Endothelial cell of umbilical vein (primary cell): ENCODE data around the gene DEPDC4. TPM values are rescaled to one million over a fixed set of nuclear protein-coding genes. Genes with fewer than 3 reads are reported as not detected.

Experiments
- BruUV-seq: library from RNA; stranded (reverse); fragments of 400-500 nt; replicated peaks from 2 replicates; lab custom pipeline; 2021; lab: Mats Ljungman, UMichigan
- CTCF ChIA-PET: fragments of 300-600, 350-600 bp; sonication (Branson Sonifier 250); formaldehyde crosslinking; loops from one replicate; lab custom pipeline; 2021; ENCODE audit warnings: antibody characterized with exemption, inconsistent platforms; lab: Charles Lee
- POLR2A ChIA-PET: fragments of 300-600, 350-600 bp; sonication (Branson Sonifier 250); formaldehyde crosslinking; loops from one replicate; lab custom pipeline; 2021; ENCODE audit warnings: antibody characterized with exemption, inconsistent platforms; lab: Charles Lee
- DNase-seq: peaks from one replicate; pipeline ENCODE4 v3.0.0-alpha.2; 2011; ENCODE audit warnings: low read depth, low spot score
- FAIRE-seq: peaks from 2 replicates; lab custom pipeline; 2011; peaks lifted over from hg19 to GRCh38; lab: Jason Lieb, UNC
- H2AFZ ChIP-seq: 2 replicates; pipeline ENCODE4 v1.6.0; 2012; ENCODE audit warnings: low read depth, low read length, control low read depth, inconsistent platforms
- H3K27ac ChIP-seq: 2 replicates; pipeline ENCODE4 v1.5.1; 2011; ENCODE audit warnings: low read depth, mild to moderate bottlenecking, control low read depth, low read length, moderate library complexity; ENCODE audit not compliant: insufficient read depth
- H3K27me3 ChIP-seq, 2 experiments: 2 replicates each; pipeline versions ENCODE4 v1.6.0 to v1.6.1; 2011; ENCODE audit warnings: low read length in 2 of 2, mixed read lengths in 1 of 2; ENCODE audit not compliant: control insufficient read depth in 2 of 2, insufficient read depth in 2 of 2
- H3K36me3 ChIP-seq, 2 experiments: 2 replicates in 1 of 2; 3 replicates in 1 of 2; pipeline ENCODE4 v1.5.1; 2011; ENCODE audit warnings: low read length in 2 of 2, mild to moderate bottlenecking in 1 of 2, moderate library complexity in 1 of 2; ENCODE audit not compliant: control insufficient read depth in 2 of 2, insufficient read depth in 2 of 2; ENCODE audit errors: extremely low read depth in 1 of 2
- H3K4me1 ChIP-seq: 3 replicates; pipeline ENCODE4 v1.5.1; 2011; ENCODE audit warnings: mild to moderate bottlenecking, low read length; ENCODE audit not compliant: control insufficient read depth, insufficient read depth; ENCODE audit errors: extremely low read depth
- H3K4me2 ChIP-seq: 2 replicates; pipeline ENCODE4 v1.6.1; 2011; ENCODE audit warnings: low read length, control low read depth, mixed read lengths; ENCODE audit not compliant: insufficient read depth
- H3K4me3 ChIP-seq, 3 experiments: fragments of 200-600 bp in 1 of 3; sonication (generic), shearing (Covaris generic) in 1 of 3; replicated peaks in 1 of 3; 2 replicates each; pipeline ENCODE4 v1.5.1; 2011 to 2016; ENCODE audit warnings: control low read depth in 3 of 3, low read length in 3 of 3, mild to moderate bottlenecking in 2 of 3, inconsistent platforms in 1 of 3, low read depth in 1 of 3, moderate library complexity in 1 of 3; ENCODE audit not compliant: insufficient read depth in 1 of 3
- H3K79me2 ChIP-seq: 2 replicates; pipeline ENCODE4 v1.6.0; 2012; ENCODE audit warnings: low read length, inconsistent platforms; ENCODE audit not compliant: control insufficient read depth, insufficient read depth
- H3K9ac ChIP-seq: replicated peaks from 2 replicates; pipeline ENCODE3; 2011; ENCODE audit warnings: low read length, control low read depth; ENCODE audit not compliant: insufficient read depth; ENCODE audit errors: extremely low read depth
- H3K9me1 ChIP-seq: replicated peaks from 3 replicates; pipeline ENCODE4 v1.6.0; 2011; ENCODE audit warnings: mild to moderate bottlenecking, low read length; ENCODE audit not compliant: control insufficient read depth, insufficient read depth; ENCODE audit errors: extremely low read depth
- H3K9me3 ChIP-seq: replicated peaks from 2 replicates; pipeline ENCODE4 v1.5.1; 2012; ENCODE audit warnings: low read length, inconsistent platforms; ENCODE audit not compliant: control insufficient read depth, insufficient read depth
- H4K20me1 ChIP-seq: replicated peaks from 2 replicates; pipeline ENCODE3; 2011; ENCODE audit warnings: mild to moderate bottlenecking, low read length; ENCODE audit not compliant: control insufficient read depth, insufficient read depth; ENCODE audit errors: extremely low read depth
- EZH2 ChIP-seq: IDR thresholded peaks from 2 replicates; pipeline ENCODE4 v1.6.1; 2012; ENCODE audit warnings: borderline replicate concordance, low read depth, mild to moderate bottlenecking, moderate library complexity, low read length, inconsistent platforms; ENCODE audit not compliant: severe bottlenecking
- FOS ChIP-seq: IDR thresholded peaks from 2 replicates; pipeline ENCODE4 v1.6.1; 2011; ENCODE audit warnings: mild to moderate bottlenecking, low read length, moderate library complexity, borderline replicate concordance; ENCODE audit not compliant: insufficient read depth
- GATA2 ChIP-seq: IDR thresholded peaks from 2 replicates; pipeline ENCODE4 v1.7.0; 2011; ENCODE audit warnings: low read depth, mild to moderate bottlenecking, moderate library complexity, mixed read lengths, low read length; ENCODE audit not compliant: insufficient read length, insufficient read depth
- JUN ChIP-seq: IDR thresholded peaks from 2 replicates; pipeline ENCODE4 v1.6.1; 2011; ENCODE audit warnings: borderline replicate concordance, low read depth; ENCODE audit not compliant: insufficient read length, insufficient read depth
- MYC ChIP-seq: IDR thresholded peaks from one replicate; pipeline ENCODE4 v1.6.1; 2011; ENCODE audit warnings: mild to moderate bottlenecking, low read depth, low read length
- POLR2A ChIP-seq: IDR thresholded peaks from 2 replicates; pipeline ENCODE4 v1.6.1; 2012; ENCODE audit warnings: low read depth, mild to moderate bottlenecking, control low read depth, low read length
- POLR2AphosphoS5 ChIP-seq: IDR thresholded peaks from 2 replicates; pipeline ENCODE4 v1.6.1; 2012; ENCODE audit warnings: low read depth, mild to moderate bottlenecking, control low read depth, low read length, moderate library complexity; ENCODE audit not compliant: insufficient read depth
- dilution Hi-C: fragments of 300-500 bp; cut with MboI; formaldehyde crosslinking; loops from one replicate; pipeline ENCODE4 v1.15.0; 2019; ENCODE audit warnings: low sequenced_read_pairs; ENCODE audit not compliant: extremely low pct_ligation_motif_present
- intact Hi-C: fragments of 100-400 bp; cut with micrococcal nuclease; formaldehyde crosslinking; loops from one replicate; pipeline ENCODE4 v1.10.0; 2022
- polyA plus RNA-seq, 4 experiments: library from polyadenylated mRNA; depleted of rRNA in 3 of 4; stranded (reverse) in 3 of 4; unstranded in 1 of 4; fragments of >200 nt; gene quantifications; 2 replicates each; pipeline versions ENCODE4 v1.2.1 to v1.2.3, GENCODE V29; 2011 to 2012; ENCODE audit warnings: missing spikeins in 1 of 4
- total RNA-seq: library from RNA; stranded (reverse); gene quantifications from 2 replicates; pipeline ENCODE4 v1.2.3, GENCODE V29; 2021
- TF ChIP-seq, protein P1 (sequence below): IDR thresholded peaks from 2 replicates; pipeline ENCODE4 v1.6.1; 2011; ENCODE audit not compliant: insufficient read depth, insufficient read length
- TF ChIP-seq, protein P2 (sequence below), 2 donors: IDR thresholded peaks; 1 replicate in 1 of 2; 2 replicates in 1 of 2; pipeline ENCODE4 v1.5.1; 2011; ENCODE audit warnings: low read length in 2 of 2, mild to moderate bottlenecking in 2 of 2, moderate library complexity in 2 of 2, control low read depth in 1 of 2, inconsistent platforms in 1 of 2, low read depth in 1 of 2; ENCODE audit not compliant: insufficient read depth in 1 of 2; ENCODE audit errors: extremely low read depth in 1 of 2

DEPDC4 gene
- total and polyA plus RNA-seq, 2 donors (not counting 3 experiments of a cell fraction or from before 2014, with no cell fraction given), result 0.15 to 0.66 TPM

DNA sequence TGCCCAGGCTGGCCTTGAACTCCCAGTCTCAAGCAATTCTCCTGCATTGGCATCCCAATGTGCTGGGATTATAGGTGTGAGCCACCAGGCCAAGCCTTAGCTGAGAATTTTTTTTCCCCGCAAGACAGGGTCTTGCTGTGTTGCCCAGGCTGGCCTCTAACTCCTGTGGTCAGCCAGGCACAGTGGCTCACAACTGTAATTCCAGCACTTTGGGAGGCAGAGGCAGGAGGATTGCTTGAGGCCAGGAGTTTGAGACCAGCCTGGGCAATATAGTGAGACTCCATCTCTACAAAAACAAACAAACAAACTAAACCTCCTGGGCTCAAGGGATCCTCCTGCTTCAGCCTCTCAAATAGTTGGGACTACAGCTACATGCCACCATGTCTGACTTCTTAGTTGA is 27.3 kb downstream of the DEPDC4 start:
- dilution Hi-C loops (no loop called here), intact Hi-C loops (loop anchor here (10.0 kb wide), 1 partner anchor 425 kb away; no protein-coding TSS in a partner anchor)
- no peak for FAIRE-seq

More for the DNA sequence above, 27.3 kb downstream of the DEPDC4 start:
- Histone ChIP-seq H2AFZ (no peak overlapping the region), H3K36me3 (no peaks in the 10 kb centered on the region), H3K9me1 (no peaks in the 10 kb centered on the region), H3K4me1 (no peaks in the 10 kb centered on the region), H3K4me2 (no peak overlapping the region), H3K9ac (no peak overlapping the region), H3K4me3 (no peak overlapping the region), H3K27me3 (no peaks in the 10 kb centered on the region), H4K20me1 (no peaks in the 10 kb centered on the region), H3K27ac (no peak overlapping the region), H3K79me2 (no peaks in the 10 kb centered on the region), H3K9me3 (no peaks in the 10 kb centered on the region)
- BruUV-seq, result no TSS peak
- TF ChIP-seq EZH2 (no peak), FOS (no peak), GATA2 (no peak), POLR2A (no peak), JUN (no peak), MYC (no peak), POLR2AphosphoS5 (no peak)
- TF ChIP-seq, protein P1, sequence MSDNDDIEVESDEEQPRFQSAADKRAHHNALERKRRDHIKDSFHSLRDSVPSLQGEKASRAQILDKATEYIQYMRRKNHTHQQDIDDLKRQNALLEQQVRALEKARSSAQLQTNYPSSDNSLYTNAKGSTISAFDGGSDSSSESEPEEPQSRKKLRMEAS, result no peak
- TF ChIP-seq, protein P2, sequence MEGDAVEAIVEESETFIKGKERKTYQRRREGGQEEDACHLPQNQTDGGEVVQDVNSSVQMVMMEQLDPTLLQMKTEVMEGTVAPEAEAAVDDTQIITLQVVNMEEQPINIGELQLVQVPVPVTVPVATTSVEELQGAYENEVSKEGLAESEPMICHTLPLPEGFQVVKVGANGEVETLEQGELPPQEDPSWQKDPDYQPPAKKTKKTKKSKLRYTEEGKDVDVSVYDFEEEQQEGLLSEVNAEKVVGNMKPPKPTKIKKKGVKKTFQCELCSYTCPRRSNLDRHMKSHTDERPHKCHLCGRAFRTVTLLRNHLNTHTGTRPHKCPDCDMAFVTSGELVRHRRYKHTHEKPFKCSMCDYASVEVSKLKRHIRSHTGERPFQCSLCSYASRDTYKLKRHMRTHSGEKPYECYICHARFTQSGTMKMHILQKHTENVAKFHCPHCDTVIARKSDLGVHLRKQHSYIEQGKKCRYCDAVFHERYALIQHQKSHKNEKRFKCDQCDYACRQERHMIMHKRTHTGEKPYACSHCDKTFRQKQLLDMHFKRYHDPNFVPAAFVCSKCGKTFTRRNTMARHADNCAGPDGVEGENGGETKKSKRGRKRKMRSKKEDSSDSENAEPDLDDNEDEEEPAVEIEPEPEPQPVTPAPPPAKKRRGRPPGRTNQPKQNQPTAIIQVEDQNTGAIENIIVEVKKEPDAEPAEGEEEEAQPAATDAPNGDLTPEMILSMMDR (IDR thresholded peaks at IDR 0.05; ENCODE audit: extremely low read depth in 1 of 2, insufficient read depth in 1 of 2, low read depth in 1 of 2, low read length in 2 of 2), result no peak
- DNase-seq, result no peak
- ChIA-PET CTCF (no interaction called here), POLR2A (no interaction called here)
